OCI-LY3 (cell line): ENCODE measurements around the gene BANP.
"Not testable (repeated sequence)": the region's sequence is repeated elsewhere in the genome, so short reads cannot be mapped to it uniquely, and the experiment has no call there.

Experiments
- H2AFZ ChIP-seq: fragments of 200-600, 300-600 bp; shearing (Covaris generic); 2 replicates; pipeline ENCODE4 v1.6.0; 2014; ENCODE audit warnings: antibody characterized with exemption, low read depth, low read length
- H3K27ac ChIP-seq: fragments of 200-600, 300-600 bp; sonication (generic); 2 replicates; pipeline ENCODE4 v1.5.1; 2014; ENCODE audit warnings: mild to moderate bottlenecking, low read length, moderate library complexity, mixed read lengths
- H3K27me3 ChIP-seq: fragments of 200-600, 300-600 bp; sonication (generic); 2 replicates; pipeline ENCODE4 v1.6.1; 2014; ENCODE audit warnings: low read depth, low read length, mixed read lengths
- H3K36me3 ChIP-seq: fragments of 200-600, 300-600 bp; sonication (generic); replicated peaks from 2 replicates; pipeline ENCODE3; 2014; ENCODE audit warnings: low read depth, low read length, mixed read lengths
- H3K4me1 ChIP-seq: fragments of 300-600, 200-600 bp; sonication (generic); 2 replicates; pipeline ENCODE4 v1.6.1; 2014; ENCODE audit warnings: low read length, mixed read lengths
- H3K4me2 ChIP-seq: fragments of 200-600, 300-600 bp; sonication (generic); 2 replicates; pipeline ENCODE4 v1.6.1; 2014; ENCODE audit warnings: low read length, mixed read lengths
- H3K4me3 ChIP-seq: fragments of 300-600, 200-600 bp; sonication (generic); 2 replicates; pipeline ENCODE4 v1.5.1; 2014; ENCODE audit warnings: antibody characterized with exemption, mild to moderate bottlenecking, low read length, moderate library complexity
- H3K79me2 ChIP-seq: fragments of 300-600, 200-600 bp; shearing (Covaris generic); 2 replicates; pipeline ENCODE4 v1.6.1; 2014; ENCODE audit warnings: mild to moderate bottlenecking, low read length, mixed read lengths
- H3K9ac ChIP-seq: fragments of 300-600, 200-600 bp; shearing (Covaris generic); 2 replicates; pipeline ENCODE4 v1.6.0; 2014; ENCODE audit warnings: mild to moderate bottlenecking, low read length, moderate library complexity
- H3K9me3 ChIP-seq: fragments of 200-600, 300-600 bp; shearing (Covaris generic); 2 replicates; pipeline ENCODE4 v1.6.1; 2014; ENCODE audit warnings: low read length, mixed read lengths; ENCODE audit not compliant: insufficient read depth
- H4K20me1 ChIP-seq: fragments of 200-600, 300-600 bp; sonication (generic); 2 replicates; pipeline ENCODE4 v1.6.1; 2016; ENCODE audit warnings: low read length, mixed read lengths; ENCODE audit not compliant: insufficient read depth
- EZH2phosphoT487 ChIP-seq: fragments of 200-600 bp; shearing (Covaris generic); IDR thresholded peaks from 2 replicates; pipeline ENCODE4 v1.6.1; 2018; ENCODE audit warnings: antibody characterized with exemption, mixed run types, low read depth
- TF ChIP-seq, protein P1 (sequence below): fragments of 200-600, 300-600 bp; sonication (generic); IDR thresholded peaks from 2 replicates; pipeline ENCODE4 v1.5.1; 2014; ENCODE audit warnings: antibody characterized with exemption, low read length, low read depth

Gene BANP

DNA sequence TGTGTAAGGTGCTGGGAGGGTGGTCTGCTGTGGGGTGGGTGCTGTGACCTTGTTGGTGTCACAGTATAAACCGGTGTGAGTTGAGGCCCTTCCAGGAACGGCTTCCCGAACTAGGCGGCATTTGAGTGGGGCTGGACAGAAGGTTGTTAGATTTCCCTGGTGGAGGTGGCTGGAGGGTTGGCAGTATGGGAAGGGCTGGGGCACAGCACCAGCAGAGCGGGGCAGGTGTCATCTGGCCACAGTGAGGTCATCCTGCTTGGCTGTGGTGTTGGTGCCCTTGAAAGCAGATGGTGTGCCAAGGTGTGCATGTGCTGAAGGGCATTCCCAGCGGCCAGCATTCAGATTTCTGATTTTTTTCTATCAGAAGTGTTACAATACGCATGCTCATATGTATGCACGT lies 28.1 kb downstream of the BANP start:
- H3K9me3 ChIP-seq = no peaks in the 10 kb centered on the region
- H3K27ac ChIP-seq = no peak overlapping the region
- peaks cover 20% of the 10 kb centered on the region for H3K4me1 ChIP-seq
- no peak overlapping the region for H3K4me2 ChIP-seq
- no peak overlapping the region for H2AFZ ChIP-seq
- no peaks in the 10 kb centered on the region for H3K27me3 ChIP-seq
- H3K36me3 ChIP-seq = no peaks in the 10 kb centered on the region
- H4K20me1 ChIP-seq = no peaks in the 10 kb centered on the region
- TF ChIP-seq, protein P1, sequence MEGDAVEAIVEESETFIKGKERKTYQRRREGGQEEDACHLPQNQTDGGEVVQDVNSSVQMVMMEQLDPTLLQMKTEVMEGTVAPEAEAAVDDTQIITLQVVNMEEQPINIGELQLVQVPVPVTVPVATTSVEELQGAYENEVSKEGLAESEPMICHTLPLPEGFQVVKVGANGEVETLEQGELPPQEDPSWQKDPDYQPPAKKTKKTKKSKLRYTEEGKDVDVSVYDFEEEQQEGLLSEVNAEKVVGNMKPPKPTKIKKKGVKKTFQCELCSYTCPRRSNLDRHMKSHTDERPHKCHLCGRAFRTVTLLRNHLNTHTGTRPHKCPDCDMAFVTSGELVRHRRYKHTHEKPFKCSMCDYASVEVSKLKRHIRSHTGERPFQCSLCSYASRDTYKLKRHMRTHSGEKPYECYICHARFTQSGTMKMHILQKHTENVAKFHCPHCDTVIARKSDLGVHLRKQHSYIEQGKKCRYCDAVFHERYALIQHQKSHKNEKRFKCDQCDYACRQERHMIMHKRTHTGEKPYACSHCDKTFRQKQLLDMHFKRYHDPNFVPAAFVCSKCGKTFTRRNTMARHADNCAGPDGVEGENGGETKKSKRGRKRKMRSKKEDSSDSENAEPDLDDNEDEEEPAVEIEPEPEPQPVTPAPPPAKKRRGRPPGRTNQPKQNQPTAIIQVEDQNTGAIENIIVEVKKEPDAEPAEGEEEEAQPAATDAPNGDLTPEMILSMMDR = no peak
- TF ChIP-seq EZH2phosphoT487 = no peak
- no peak overlapping the region for H3K9ac ChIP-seq
- no peak overlapping the region for H3K4me3 ChIP-seq
- H3K79me2 ChIP-seq = peaks cover 7% of the 10 kb centered on the region

DNA sequence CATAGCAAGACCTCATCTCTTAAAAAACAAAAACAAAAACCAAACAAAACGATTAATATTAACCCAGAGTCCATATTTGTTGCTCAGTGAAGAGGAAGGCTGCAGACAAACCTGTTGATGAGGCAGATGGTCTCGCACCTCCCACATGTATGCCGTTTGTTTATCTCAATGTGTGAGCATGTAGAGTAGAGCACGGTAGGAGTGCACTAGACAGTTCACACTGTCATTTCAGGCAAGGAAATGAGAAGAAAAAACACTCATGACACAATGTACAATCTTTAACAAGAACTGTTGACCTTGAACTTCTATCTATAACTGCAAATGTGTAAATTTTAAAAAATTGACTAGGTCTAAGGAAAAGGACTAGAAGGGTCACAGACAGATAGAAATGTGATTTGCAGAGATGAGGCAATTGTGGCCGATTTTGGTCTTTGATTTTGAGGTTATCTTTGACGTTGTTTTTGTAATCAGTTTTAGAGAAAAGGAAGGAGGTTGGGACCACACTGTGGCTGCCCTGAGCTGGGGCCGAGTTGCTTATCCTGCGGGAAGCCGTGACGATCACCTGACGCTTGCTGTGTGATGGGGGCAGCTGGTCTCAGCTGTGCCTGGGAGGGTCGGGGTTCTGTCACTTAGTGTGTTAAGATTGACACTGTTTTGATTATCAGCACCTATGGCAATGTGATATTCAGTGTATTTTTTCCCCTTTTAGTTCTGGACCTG lies 28.8 kb downstream of the BANP start:
- H3K27me3 ChIP-seq, H3K36me3 ChIP-seq, H3K4me3 ChIP-seq, H3K9ac ChIP-seq, H2AFZ ChIP-seq, H4K20me1 ChIP-seq, H3K4me2 ChIP-seq, H3K79me2 ChIP-seq, H3K27ac ChIP-seq, H3K9me3 ChIP-seq: not testable (repeated sequence)
- H3K4me1 ChIP-seq = peaks cover 23% of the 10 kb centered on the region

DNA sequence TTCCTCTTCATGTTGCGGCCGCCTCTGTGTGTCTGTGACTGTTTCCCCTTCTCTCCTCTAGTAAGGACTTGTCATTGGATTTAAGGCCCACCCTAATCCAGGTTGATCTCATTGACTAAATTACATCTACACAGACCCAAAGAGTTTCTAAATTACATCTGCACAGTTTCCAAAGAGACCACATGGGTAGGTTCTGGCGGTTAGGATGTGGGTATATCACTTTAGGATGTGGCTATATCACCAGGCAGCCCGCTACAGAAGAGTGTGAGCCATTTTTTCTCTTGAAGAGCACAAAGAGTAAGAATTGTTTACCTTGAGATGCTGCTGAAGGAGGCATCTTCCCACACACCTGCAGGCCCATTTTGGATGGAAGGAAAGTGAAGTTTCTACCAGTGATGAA lies 30.1 kb downstream of the BANP start:
- not testable (repeated sequence) for H3K9ac ChIP-seq

DNA sequence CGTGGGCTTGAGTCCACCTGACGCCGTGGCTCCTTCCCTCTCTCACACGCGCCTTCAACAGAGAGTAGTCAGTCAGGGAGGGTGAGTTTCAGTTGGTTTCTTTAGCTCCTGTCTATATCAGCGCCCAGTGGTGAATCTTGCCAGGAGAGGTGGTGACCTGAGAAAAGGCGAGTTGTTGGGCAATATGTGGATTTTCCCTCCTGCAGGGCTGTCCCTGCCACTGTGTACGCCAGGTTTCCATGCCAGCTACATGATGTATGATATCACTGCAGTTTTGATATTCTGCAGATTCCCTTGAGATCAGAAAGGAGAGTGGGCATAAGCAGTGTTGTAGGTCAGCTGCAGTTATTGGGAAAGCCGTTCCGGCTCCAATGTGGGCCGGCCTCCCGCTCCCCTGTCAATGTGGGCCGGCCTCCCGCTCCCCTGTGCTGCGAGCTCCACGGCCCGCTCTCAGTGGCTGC lies 31.4 kb downstream of the BANP start:
- no peak overlapping the region for H3K4me3 ChIP-seq
- H2AFZ ChIP-seq = no peak overlapping the region
- 0 out of 2 replicates have a peak, but pooled peaks cover 3% of the 10 kb centered on the region for H3K79me2 ChIP-seq
- H3K27me3 ChIP-seq = no peaks in the 10 kb centered on the region
- peaks cover 31% of the 10 kb centered on the region for H3K4me1 ChIP-seq
- H3K9ac ChIP-seq = no peak overlapping the region
- H3K4me2 ChIP-seq = no peak overlapping the region; the same call in 1 of the 2 replicates
- no peaks in the 10 kb centered on the region for H4K20me1 ChIP-seq
- H3K27ac ChIP-seq = no peak overlapping the region
- no peaks in the 10 kb centered on the region for H3K9me3 ChIP-seq
- TF ChIP-seq, protein P1 = no peak
- TF ChIP-seq EZH2phosphoT487 = no peak
- H3K36me3 ChIP-seq = no peaks in the 10 kb centered on the region

More for the DNA sequence above, 30.1 kb downstream of the BANP start:
- H3K4me2 ChIP-seq, H3K27ac ChIP-seq, H3K79me2 ChIP-seq, H3K27me3 ChIP-seq, H3K4me3 ChIP-seq, H4K20me1 ChIP-seq, H2AFZ ChIP-seq, H3K36me3 ChIP-seq, H3K9me3 ChIP-seq: not testable (repeated sequence)
- peaks cover 28% of the 10 kb centered on the region for H3K4me1 ChIP-seq

DNA sequence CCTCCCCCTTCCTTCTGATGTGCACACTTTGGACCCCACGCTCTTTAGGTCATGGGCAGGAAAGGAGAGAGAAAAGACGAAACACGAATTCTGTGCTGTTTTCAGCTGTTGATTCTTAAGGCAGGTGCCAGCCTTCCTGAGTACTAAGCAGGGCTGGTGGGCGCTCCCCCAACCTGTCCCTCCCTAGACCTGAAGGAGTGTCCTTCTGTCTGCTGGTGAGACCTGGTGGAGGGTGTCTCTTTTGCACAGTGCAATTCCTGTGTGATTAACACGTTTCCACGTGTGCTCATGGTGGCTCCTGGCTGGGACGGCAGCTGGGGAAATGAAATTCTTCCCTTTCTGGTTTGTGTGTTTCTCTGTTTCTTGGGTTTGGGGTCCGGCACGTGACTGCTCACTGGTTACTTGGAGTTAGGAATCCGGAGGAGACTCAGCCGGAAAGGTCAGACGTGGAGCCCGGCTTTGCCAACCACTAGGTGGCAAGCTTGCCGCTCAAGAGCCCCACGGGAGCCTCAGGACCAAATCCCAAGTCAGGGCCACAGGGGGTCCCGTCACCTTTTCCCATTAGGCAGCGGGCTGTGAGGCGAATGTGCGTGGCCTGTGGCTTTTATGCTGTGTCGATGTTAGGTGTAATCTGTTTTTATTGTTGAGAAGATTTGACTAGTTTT lies 32.0 kb downstream of the BANP start:
- Histone ChIP-seq H3K4me1 (peaks cover 31% of the 10 kb centered on the region), H3K4me2 (peak overlapping the region; percentile 59), H3K27ac (peak overlapping the region; percentile 63), H3K9ac (peak overlapping the region; percentile 39; the same call in 1 of the 2 replicates), H3K4me3 (peak overlapping the region; percentile 24; the same call in 1 of the 2 replicates)
- TF ChIP-seq, protein P1 = peak; percentile 53
- not testable (repeated sequence) for H3K27me3 ChIP-seq, H3K79me2 ChIP-seq, H3K36me3 ChIP-seq, H2AFZ ChIP-seq, H3K9me3 ChIP-seq, H4K20me1 ChIP-seq

DNA sequence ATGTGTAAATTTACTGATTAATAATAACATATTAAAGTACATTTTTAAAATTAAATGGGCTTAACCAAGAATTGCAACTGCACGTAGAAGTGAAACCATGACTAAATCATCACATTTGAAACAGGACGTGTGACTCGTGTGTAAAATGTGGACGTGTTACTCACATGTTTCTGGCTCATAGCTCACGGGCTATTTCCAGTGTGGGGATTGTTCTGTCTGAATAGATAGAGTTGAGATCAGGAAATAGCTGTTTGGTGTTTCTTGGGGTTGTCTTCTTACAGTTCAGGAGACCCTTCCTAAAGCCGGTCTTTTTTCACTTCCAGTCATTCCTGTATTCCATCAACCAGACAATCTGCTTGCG lies 32.5 kb downstream of the BANP start:
- H3K79me2 ChIP-seq, H3K36me3 ChIP-seq, H2AFZ ChIP-seq, H4K20me1 ChIP-seq, H3K9me3 ChIP-seq, H3K27me3 ChIP-seq: not testable (repeated sequence)
- Histone ChIP-seq H3K4me2 (peak overlapping the region; percentile 59), H3K27ac (peak overlapping the region; percentile 63), H3K4me3 (peak overlapping the region; percentile 24; the same call in 1 of the 2 replicates), H3K9ac (peak overlapping the region; percentile 39; the same call in 1 of the 2 replicates), H3K4me1 (peaks cover 31% of the 10 kb centered on the region)

DNA sequence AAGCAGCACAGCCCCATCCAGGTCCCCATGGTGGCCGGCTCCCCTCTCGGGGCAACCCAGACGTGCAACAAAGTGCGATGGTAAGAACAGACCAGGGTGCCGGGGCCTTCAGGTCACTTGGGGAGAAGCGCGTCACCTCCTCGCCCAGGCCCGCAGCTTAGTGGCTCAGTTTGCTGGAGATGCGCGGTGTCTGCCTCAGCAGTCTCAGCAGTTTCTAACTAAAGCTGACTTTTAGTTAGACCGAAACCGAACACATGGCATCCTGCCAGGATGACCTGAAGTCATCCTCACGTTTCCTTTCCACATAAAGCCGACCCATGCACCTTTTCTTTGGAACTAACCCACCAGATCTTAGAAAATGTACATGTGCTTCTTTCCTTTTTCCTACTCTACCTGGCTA lies 32.9 kb downstream of the BANP start:
- not testable (repeated sequence) for H3K36me3 ChIP-seq, H3K79me2 ChIP-seq, H3K4me3 ChIP-seq, H4K20me1 ChIP-seq, H3K27me3 ChIP-seq, H3K9ac ChIP-seq, H3K9me3 ChIP-seq, H2AFZ ChIP-seq
- Histone ChIP-seq H3K4me2 (peak overlapping the region; percentile 59; the same call in 1 of the 2 replicates), H3K4me1 (peaks cover 31% of the 10 kb centered on the region), H3K27ac (peak overlapping the region; percentile 63)
